AG04449 (cell line): ENCODE data around the gene B4GALNT1.
"Not testable (repeated sequence)": the region's sequence is repeated elsewhere in the genome, so short reads cannot be mapped to it uniquely, and the experiment has no call there.

ENCODE experiments used
- CTCF ChIA-PET: fragments of 350-600 bp; formaldehyde crosslinking; extraction: SDS; loops from one replicate; lab custom pipeline; 2021; ENCODE audit warnings: antibody characterized with exemption; lab: Yijun Ruan, JAX
- POLR2A ChIA-PET: fragments of 400-600, 350-600 bp; formaldehyde crosslinking; extraction: SDS; loops from one replicate; lab custom pipeline; 2020; ENCODE audit warnings: antibody characterized with exemption, inconsistent platforms; lab: Yijun Ruan, JAX
- DNase-seq: peaks from one replicate; pipeline ENCODE4 v3.0.0-alpha.2; 2010; ENCODE audit warnings: low read depth, low spot score
- H3K4me3 ChIP-seq: 2 replicates; pipeline ENCODE4 v1.5.1; 2011; ENCODE audit warnings: low read depth, mild to moderate bottlenecking, control low read depth, low read length
- CTCF ChIP-seq: IDR thresholded peaks from one replicate; pipeline ENCODE4 v1.5.1; 2011; ENCODE audit warnings: mild to moderate bottlenecking, moderate library complexity, low read length, control low read depth, inconsistent platforms; ENCODE audit not compliant: insufficient read depth; ENCODE audit errors: missing control alignments

B4GALNT1 gene

GRCh38 chr12:57637364-57637763, 4.4 kb upstream of the B4GALNT1 start:
- ChIA-PET POLR2A (interaction anchor here (0.7 kb wide), 1 partner anchor 26 kb away, joined by 3 read pairs; the partner anchor contains the start of gene ARHGEF25), CTCF (interaction anchor here (0.8 to 3.7 kb wide), 7 partner anchors 9 to 58 kb away, joined by 3 to 41 read pairs (median 4); partner anchors contain the start of genes ARHGEF25 and OS9)
- H3K4me3 ChIP-seq = no peak overlapping the region
- DNase-seq = no peak
- TF ChIP-seq CTCF = no peak

- H3K4me3 ChIP-seq, DNase-seq, POLR2A ChIA-PET: not testable (repeated sequence)
- CTCF ChIA-PET = interaction anchor here (0.8 to 3.7 kb wide), 4 partner anchors 26 to 61 kb away, joined by 3 to 41 read pairs (median 4); partner anchors contain the start of gene ARHGEF25
Observed at GRCh38 chr12:57636731-57637130, 3.7 kb upstream of the B4GALNT1 start.

GRCh38 chr12:57632073-57632957, 686 bp downstream of the B4GALNT1 start:
- H3K4me3 ChIP-seq = peak overlapping the region; percentile 67
- TF ChIP-seq CTCF = peak; percentile 3
- POLR2A ChIA-PET = no interaction called here
- DNase-seq = no peak
- CTCF ChIA-PET = interaction anchor here (0.8 to 8.0 kb wide), 31 partner anchors 8 to 177 kb away, joined by 3 to 159 read pairs (median 5); partner anchors contain the start of genes DTX3, GLI1, INHBE and OS9

- peak overlapping the region; percentile 67 for H3K4me3 ChIP-seq
- no peak for DNase-seq
- ChIA-PET CTCF (interaction anchor here (0.9 to 8.0 kb wide), 6 partner anchors 10 to 93 kb away, joined by 3 to 159 read pairs (median 7); no protein-coding TSS in a partner anchor), POLR2A (interaction anchor here (0.6 kb wide), 1 partner anchor 19 kb away, joined by 3 read pairs; no protein-coding TSS in a partner anchor)
- no peak for TF ChIP-seq CTCF
Observed at GRCh38 chr12:57631566-57632072, 1.4 kb downstream of the B4GALNT1 start.

GRCh38 chr12:57630891-57631433, 2.0 kb downstream of the B4GALNT1 start:
- H3K4me3 ChIP-seq = no peak overlapping the region
- no peak for DNase-seq
- TF ChIP-seq CTCF = no peak
- ChIA-PET CTCF (interaction anchor here (0.9 to 8.0 kb wide), 8 partner anchors 10 to 93 kb away, joined by 3 to 159 read pairs (median 4); no protein-coding TSS in a partner anchor), POLR2A (no interaction called here)

GRCh38 chr12:57629897-57630471, 3.0 kb downstream of the B4GALNT1 start:
- POLR2A ChIA-PET = no interaction called here
- DNase-seq = no peak
- TF ChIP-seq CTCF = no peak
- no peak overlapping the region for H3K4me3 ChIP-seq
- CTCF ChIA-PET = interaction anchor here (1.2 to 8.0 kb wide), 8 partner anchors 9 to 94 kb away, joined by 4 to 159 read pairs (median 6); no protein-coding TSS in a partner anchor
